NT2/D1 (cell line): Measurements from ENCODE around the gene U2SURP.

ENCODE experiments used
- YY1 ChIP-seq: IDR thresholded peaks from 2 replicates; pipeline ENCODE4 v1.6.1; 2011; ENCODE audit not compliant: insufficient read length, insufficient read depth
- ZNF274 ChIP-seq: IDR thresholded peaks from 2 replicates; pipeline ENCODE4 v1.6.1; 2011; ENCODE audit warnings: mild to moderate bottlenecking, low read depth, low read length

- TF ChIP-seq ZNF274 (no peak), YY1 (no peak)
These were observed 37.6 kb upstream of the U2SURP start, which contains the start of gene PAQR9 for GRCh38 chr3:142963516-142964448.
